ENCODE results near the gene RASAL2.

DNA sequence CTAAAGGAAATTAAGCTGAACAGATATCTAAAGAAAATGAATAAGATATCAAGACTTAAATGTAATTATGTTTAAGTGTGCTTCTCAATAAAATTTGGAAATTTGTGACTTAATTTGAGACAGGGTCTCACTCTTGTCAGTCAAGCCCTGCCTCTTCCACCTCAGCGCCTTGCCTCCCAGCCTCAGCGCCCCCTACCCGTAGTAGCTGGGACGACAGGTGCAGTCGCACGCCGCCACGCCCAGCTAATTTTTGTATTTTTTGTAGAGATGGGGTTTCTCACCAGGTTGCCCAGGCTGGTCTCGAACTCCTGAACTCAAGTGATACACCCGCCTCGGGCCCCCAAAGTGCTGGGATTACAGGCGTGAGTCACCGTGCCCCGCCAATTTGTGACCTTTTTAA, 285.9 kb downstream of the RASAL2 start:
- TF ChIP-seq, protein P1, sequence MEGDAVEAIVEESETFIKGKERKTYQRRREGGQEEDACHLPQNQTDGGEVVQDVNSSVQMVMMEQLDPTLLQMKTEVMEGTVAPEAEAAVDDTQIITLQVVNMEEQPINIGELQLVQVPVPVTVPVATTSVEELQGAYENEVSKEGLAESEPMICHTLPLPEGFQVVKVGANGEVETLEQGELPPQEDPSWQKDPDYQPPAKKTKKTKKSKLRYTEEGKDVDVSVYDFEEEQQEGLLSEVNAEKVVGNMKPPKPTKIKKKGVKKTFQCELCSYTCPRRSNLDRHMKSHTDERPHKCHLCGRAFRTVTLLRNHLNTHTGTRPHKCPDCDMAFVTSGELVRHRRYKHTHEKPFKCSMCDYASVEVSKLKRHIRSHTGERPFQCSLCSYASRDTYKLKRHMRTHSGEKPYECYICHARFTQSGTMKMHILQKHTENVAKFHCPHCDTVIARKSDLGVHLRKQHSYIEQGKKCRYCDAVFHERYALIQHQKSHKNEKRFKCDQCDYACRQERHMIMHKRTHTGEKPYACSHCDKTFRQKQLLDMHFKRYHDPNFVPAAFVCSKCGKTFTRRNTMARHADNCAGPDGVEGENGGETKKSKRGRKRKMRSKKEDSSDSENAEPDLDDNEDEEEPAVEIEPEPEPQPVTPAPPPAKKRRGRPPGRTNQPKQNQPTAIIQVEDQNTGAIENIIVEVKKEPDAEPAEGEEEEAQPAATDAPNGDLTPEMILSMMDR (IDR thresholded peaks at IDR 0.05) = no peak
- no peak for TF ChIP-seq POLR2A (IDR thresholded peaks at IDR 0.05)

Measured in adrenal gland (tissue), 5 donors.